Activated CD4-positive, CD25-positive, alpha-beta regulatory T cell treated with anti-CD3 and anti-CD28 coated beads, Interleukin-2, amount 50 U/mL, for 24 hours (primary cell): ENCODE measurements around the gene NHSL2.
"Not testable (repeated sequence)": the region's sequence is repeated elsewhere in the genome, so short reads cannot be mapped to it uniquely, and the experiment has no call there.

Experiments used
- ATAC-seq, 2 donors: fragments of 150-1000 bp; cut with Tn5 transposase; one replicate each; pipeline ENCODE4 v1.10.0; 2021; ENCODE audit warnings: mild to moderate bottlenecking in 1 of 2, moderate library complexity in 1 of 2

The NHSL2 gene

GRCh38 chrX:72045552-72046277 is 135.1 kb downstream of the NHSL2 start:
- ATAC-seq: no peak

GRCh38 chrX:72046447-72046846 is 135.8 kb downstream of the NHSL2 start:
- ATAC-seq: no peak

- no peak for ATAC-seq
Measured at GRCh38 chrX:72048510-72049455, 138.1 kb downstream of the NHSL2 start.

GRCh38 chrX:72050011-72050410 is 139.4 kb downstream of the NHSL2 start:
- no peak for ATAC-seq

- no peak for ATAC-seq
Measured at GRCh38 chrX:72051589-72051988, 140.9 kb downstream of the NHSL2 start.

- ATAC-seq: no peak
Measured at GRCh38 chrX:72052415-72053090, 141.9 kb downstream of the NHSL2 start.

GRCh38 chrX:72053508-72053907 is 142.9 kb downstream of the NHSL2 start:
- ATAC-seq: no peak

GRCh38 chrX:72054779-72055489 is 144.3 kb downstream of the NHSL2 start:
- no peak for ATAC-seq

GRCh38 chrX:72057331-72057730 is 146.7 kb downstream of the NHSL2 start:
- no peak for ATAC-seq

- ATAC-seq: no peak
Measured at GRCh38 chrX:72057849-72058248, 147.2 kb downstream of the NHSL2 start.

- not testable (repeated sequence) for ATAC-seq
Measured at GRCh38 chrX:72058346-72058745, 147.7 kb downstream of the NHSL2 start.

- no peak for ATAC-seq
Measured at GRCh38 chrX:72060196-72060920, 149.7 kb downstream of the NHSL2 start.

- no peak for ATAC-seq
Measured at GRCh38 chrX:72060921-72061490, 150.4 kb downstream of the NHSL2 start.

GRCh38 chrX:72062916-72063315 is 152.3 kb downstream of the NHSL2 start:
- no peak for ATAC-seq

GRCh38 chrX:72069350-72070160 is 158.9 kb downstream of the NHSL2 start:
- ATAC-seq: no peak

GRCh38 chrX:72071213-72071612 is 160.6 kb downstream of the NHSL2 start:
- ATAC-seq: no peak

- ATAC-seq: no peak
Measured at GRCh38 chrX:72073633-72074032, 163.0 kb downstream of the NHSL2 start.

GRCh38 chrX:72078411-72078810 is 167.8 kb downstream of the NHSL2 start:
- no peak for ATAC-seq

- no peak for ATAC-seq
Measured at GRCh38 chrX:72079607-72080006, 169.0 kb downstream of the NHSL2 start.

- ATAC-seq: no peak
Measured at GRCh38 chrX:72080150-72080549, 169.5 kb downstream of the NHSL2 start.

GRCh38 chrX:72080800-72081199 is 170.2 kb downstream of the NHSL2 start:
- ATAC-seq: no peak
